Kidney epithelial cell (primary cell): Measurements from ENCODE around the gene RFX3. TPM values are rescaled to one million over a fixed set of nuclear protein-coding genes. Genes with fewer than 3 reads are reported as not detected.

Source experiments
- DNase-seq: peaks from one replicate; pipeline ENCODE4 v3.0.0-alpha.2; 2010; ENCODE audit warnings: low read depth
- H3K27me3 ChIP-seq: 2 replicates; pipeline ENCODE4 v1.6.0; 2011; ENCODE audit warnings: low read length; ENCODE audit not compliant: control insufficient read depth, insufficient read depth
- H3K36me3 ChIP-seq: 2 replicates; pipeline ENCODE4 v1.5.1; 2011; ENCODE audit warnings: low read length; ENCODE audit not compliant: control insufficient read depth, insufficient read depth
- H3K4me3 ChIP-seq: 2 replicates; pipeline ENCODE4 v1.5.1; 2011; ENCODE audit warnings: low read depth, mild to moderate bottlenecking, control low read depth, low read length
- CTCF ChIP-seq: IDR thresholded peaks from 2 replicates; pipeline ENCODE4 v1.5.1; 2011; ENCODE audit warnings: mild to moderate bottlenecking, moderate library complexity, low read length, control low read depth, inconsistent platforms; ENCODE audit not compliant: insufficient read depth, poor library complexity, severe bottlenecking
- total RNA-seq: library from RNA; depleted of rRNA; stranded (reverse); fragments of >200 nt; gene quantifications from 2 replicates; pipeline ENCODE4 v1.2.3, GENCODE V29; 2015

The RFX3 gene
- total RNA-seq, 1 donor from 2014 or later: 5.6 TPM

- Histone ChIP-seq H3K27me3 (no peaks in the 10 kb centered on the region), H3K4me3 (no peak overlapping the region), H3K36me3 (no peaks in the 10 kb centered on the region)
- TF ChIP-seq CTCF: no peak
- DNase-seq: no peak
These were observed 275.1 kb downstream of the RFX3 start for GRCh38 chr9:3250741-3251140.

GRCh38 chr9:3247211-3247610 lies 278.6 kb downstream of the RFX3 start:
- TF ChIP-seq CTCF: no peak
- DNase-seq: no peak
- Histone ChIP-seq H3K36me3 (no peaks in the 10 kb centered on the region), H3K27me3 (no peaks in the 10 kb centered on the region), H3K4me3 (no peak overlapping the region)

- TF ChIP-seq CTCF: no peak
- DNase-seq: no peak
- H3K4me3 ChIP-seq: no peak overlapping the region
These were observed 279.6 kb downstream of the RFX3 start for GRCh38 chr9:3246241-3246640.

GRCh38 chr9:3244963-3245653 lies 280.7 kb downstream of the RFX3 start:
- DNase-seq: peak; percentile 41
- no peaks in the 10 kb centered on the region for H3K27me3 ChIP-seq
- H3K36me3 ChIP-seq: no peaks in the 10 kb centered on the region
- no peak overlapping the region for H3K4me3 ChIP-seq
- no peak for TF ChIP-seq CTCF

More at GRCh38 chr9:3246241-3246640, 279.6 kb downstream of the RFX3 start:
- no peaks in the 10 kb centered on the region for H3K36me3 ChIP-seq
- H3K27me3 ChIP-seq: no peaks in the 10 kb centered on the region

- DNase-seq: no peak
- no peaks in the 10 kb centered on the region for H3K27me3 ChIP-seq
- H3K4me3 ChIP-seq: no peak overlapping the region
- no peaks in the 10 kb centered on the region for H3K36me3 ChIP-seq
- TF ChIP-seq CTCF: no peak
These were observed 282.1 kb downstream of the RFX3 start for GRCh38 chr9:3243683-3244082.

GRCh38 chr9:3241290-3241689 lies 284.5 kb downstream of the RFX3 start:
- Histone ChIP-seq H3K27me3 (no peaks in the 10 kb centered on the region), H3K4me3 (no peak overlapping the region), H3K36me3 (no peaks in the 10 kb centered on the region)
- DNase-seq: no peak
- TF ChIP-seq CTCF: no peak
